Measurements from ENCODE around the gene MYO18A.
A peak's percentile ranks its signal among the peaks of the same experiment; 100 is the strongest.
"Not testable (repeated sequence)": the region's sequence is repeated elsewhere in the genome, so short reads cannot be mapped to it uniquely, and the experiment has no call there.

Gene MYO18A

GRCh38 chr17:29148790-29149430 lies 31.3 kb downstream of the MYO18A start:
- H3K79me2 ChIP-seq = peaks cover 16% of the 10 kb centered on the region

GRCh38 chr17:29148257-29148789 lies 31.9 kb downstream of the MYO18A start:
- no peaks in the 10 kb centered on the region for H3K36me3 ChIP-seq (ENCODE audit: control insufficient read depth, insufficient read depth, low read length)
- no peaks in the 10 kb centered on the region for H3K27me3 ChIP-seq (ENCODE audit: control insufficient read depth, insufficient read depth, low read length)
- H3K9ac ChIP-seq = no peak overlapping the region
- H3K79me2 ChIP-seq = peaks cover 14% of the 10 kb centered on the region
- peak overlapping the region; percentile 58 for H3K4me2 ChIP-seq (ENCODE audit: low read length)
- peak overlapping the region; percentile 89 for H2AFZ ChIP-seq
- no peak for TF ChIP-seq CTCF (IDR thresholded peaks at IDR 0.05)
- H3K27ac ChIP-seq = peak overlapping the region; percentile 69
- peaks cover 11% of the 10 kb centered on the region for H3K4me1 ChIP-seq
- H3K4me3 ChIP-seq (ENCODE audit: low read depth, low read length) = peak overlapping the region; percentile 41
- no peaks in the 10 kb centered on the region for H3K9me3 ChIP-seq (ENCODE audit: control insufficient read depth, low read length)

More at GRCh38 chr17:29148790-29149430, 31.3 kb downstream of the MYO18A start:
- H3K4me2 ChIP-seq (ENCODE audit: low read length) = peak overlapping the region; percentile 58
- peak overlapping the region; percentile 41 for H3K4me3 ChIP-seq (ENCODE audit: low read depth, low read length)
- peak overlapping the region; percentile 89 for H2AFZ ChIP-seq
- H3K27ac ChIP-seq = peak overlapping the region; percentile 69
- H3K9ac ChIP-seq = no peak overlapping the region
- H3K27me3 ChIP-seq (ENCODE audit: control insufficient read depth, insufficient read depth, low read length) = no peaks in the 10 kb centered on the region
- no peaks in the 10 kb centered on the region for H3K9me3 ChIP-seq (ENCODE audit: control insufficient read depth, low read length)
- peaks cover 11% of the 10 kb centered on the region for H3K4me1 ChIP-seq
- TF ChIP-seq CTCF (IDR thresholded peaks at IDR 0.05) = peak; percentile 96
- no peaks in the 10 kb centered on the region for H3K36me3 ChIP-seq (ENCODE audit: control insufficient read depth, insufficient read depth, low read length)

- H3K4me2 ChIP-seq (ENCODE audit: low read length) = no peak overlapping the region
- no peaks in the 10 kb centered on the region for H3K36me3 ChIP-seq (ENCODE audit: control insufficient read depth, insufficient read depth, low read length)
- H3K4me1 ChIP-seq = peaks cover 11% of the 10 kb centered on the region
- no peaks in the 10 kb centered on the region for H3K27me3 ChIP-seq (ENCODE audit: control insufficient read depth, insufficient read depth, low read length)
- no peak overlapping the region for H3K4me3 ChIP-seq (ENCODE audit: low read depth, low read length)
- no peaks in the 10 kb centered on the region for H3K9me3 ChIP-seq (ENCODE audit: control insufficient read depth, low read length)
- no peak overlapping the region for H3K27ac ChIP-seq
- H2AFZ ChIP-seq = no peak overlapping the region
- H3K79me2 ChIP-seq = peaks cover 10% of the 10 kb centered on the region
- TF ChIP-seq CTCF (IDR thresholded peaks at IDR 0.05) = no peak
- no peak overlapping the region for H3K9ac ChIP-seq
Observed at GRCh38 chr17:29147682-29148081, 32.5 kb downstream of the MYO18A start.

DNA sequence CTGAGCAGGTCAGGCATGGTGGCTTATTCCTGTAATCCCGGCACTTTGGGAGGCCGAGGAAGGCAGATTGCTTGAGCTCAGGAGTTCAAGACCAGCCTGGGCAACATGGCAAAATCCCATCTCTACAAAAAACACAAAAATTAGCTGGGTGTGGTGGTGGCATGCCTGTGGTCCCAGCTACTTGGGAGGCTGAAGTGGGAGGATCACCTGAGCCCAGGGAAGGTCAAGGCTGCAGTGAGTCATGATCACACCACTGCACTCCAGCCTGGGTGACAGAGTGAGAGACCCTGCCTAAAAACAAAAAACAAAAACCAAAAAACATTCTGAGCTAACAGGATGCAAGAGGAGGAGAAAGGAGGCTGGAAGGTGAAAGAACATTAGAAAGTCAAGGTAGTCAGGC lies 33.0 kb downstream of the MYO18A start:
- not testable (repeated sequence) for H3K27me3 ChIP-seq (ENCODE audit: control insufficient read depth, insufficient read depth, low read length); H3K9ac ChIP-seq; H3K36me3 ChIP-seq (ENCODE audit: control insufficient read depth, insufficient read depth, low read length); H3K9me3 ChIP-seq (ENCODE audit: control insufficient read depth, low read length); H3K27ac ChIP-seq; H3K4me3 ChIP-seq (ENCODE audit: low read depth, low read length); H3K4me2 ChIP-seq (ENCODE audit: low read length); H2AFZ ChIP-seq
- Histone ChIP-seq H3K79me2 (peaks cover 10% of the 10 kb centered on the region), H3K4me1 (peaks cover 11% of the 10 kb centered on the region)

DNA sequence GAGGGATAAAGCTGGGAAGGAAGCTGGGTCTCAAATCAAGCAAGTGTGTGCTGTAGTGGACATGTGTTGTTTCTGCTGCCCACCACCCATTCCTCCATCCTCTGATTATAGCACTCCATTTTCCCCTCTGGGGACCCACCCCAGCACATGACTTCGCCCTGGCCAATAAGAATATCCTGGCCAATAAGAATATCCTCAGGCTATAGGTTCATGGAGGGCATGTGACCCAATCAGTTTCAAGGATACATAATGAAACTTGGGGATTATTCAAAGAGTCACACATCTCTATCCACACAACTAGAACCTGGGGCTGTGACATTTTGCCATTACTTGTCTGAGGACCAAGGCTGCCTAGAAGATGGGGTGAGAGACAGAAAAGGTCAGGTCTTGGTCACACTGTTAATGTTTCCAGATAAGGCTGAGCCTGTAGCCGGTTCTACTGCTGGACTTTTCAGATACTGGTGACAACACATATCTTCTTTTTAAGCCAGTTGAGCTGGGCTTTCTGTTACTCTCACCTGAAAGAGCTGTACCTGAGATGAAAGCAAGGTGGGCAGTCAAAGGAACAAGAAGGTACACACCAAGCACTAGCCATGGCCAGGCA lies 33.7 kb downstream of the MYO18A start:
- Histone ChIP-seq H3K36me3 (ENCODE audit: control insufficient read depth, insufficient read depth, low read length) (no peaks in the 10 kb centered on the region), H3K27me3 (ENCODE audit: control insufficient read depth, insufficient read depth, low read length) (no peaks in the 10 kb centered on the region), H3K4me1 (peaks cover 9% of the 10 kb centered on the region), H3K79me2 (peaks cover 16% of the 10 kb centered on the region), H3K27ac (no peak overlapping the region), H3K4me3 (ENCODE audit: low read depth, low read length) (no peak overlapping the region), H2AFZ (no peak overlapping the region), H3K9me3 (ENCODE audit: control insufficient read depth, low read length) (no peaks in the 10 kb centered on the region), H3K9ac (no peak overlapping the region), H3K4me2 (ENCODE audit: low read length) (no peak overlapping the region)
- no peak for TF ChIP-seq CTCF (IDR thresholded peaks at IDR 0.05)

Data from parathyroid adenoma (tissue), 2 donors.